ENCODE data around the gene ALX4. TPM values are rescaled to one million over a fixed set of nuclear protein-coding genes. Genes with fewer than 3 reads are reported as not detected.

Gene ALX4
- total and polyA plus RNA-seq, 3 donors from 2014 or later: 0.56 to 1.0 (median 0.58) TPM

DNA sequence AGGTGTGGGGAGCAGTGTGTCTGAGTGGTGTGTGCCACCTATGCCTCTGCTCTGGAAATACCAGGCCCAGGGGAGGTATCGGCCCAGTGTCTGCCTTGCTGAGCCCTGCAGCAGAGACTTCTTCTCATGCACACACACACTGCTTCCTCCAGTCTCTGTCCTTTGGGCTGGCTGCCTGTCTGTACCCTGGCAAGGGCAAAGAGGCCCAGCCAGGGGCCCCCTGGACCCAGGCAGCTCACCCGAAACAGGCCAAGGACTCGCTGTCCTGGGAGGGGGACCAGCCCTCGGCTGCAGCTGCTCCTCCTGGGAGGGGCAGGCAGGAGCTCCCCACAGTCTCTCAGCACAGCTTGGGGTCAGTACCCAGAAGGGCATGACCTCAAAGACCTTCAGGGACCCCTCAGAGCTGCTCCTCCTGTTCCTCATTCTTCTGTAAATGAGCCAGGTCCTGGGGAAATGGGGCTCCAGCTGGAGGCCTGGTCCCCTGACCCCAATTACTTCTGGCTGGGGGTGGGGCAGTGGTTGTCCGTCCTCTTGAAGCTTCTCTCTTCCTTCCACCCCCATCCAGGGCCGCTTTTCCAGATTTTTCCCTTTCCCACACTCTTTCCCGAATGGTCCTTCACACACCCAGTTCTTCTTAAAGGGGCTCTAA is 24.5 kb upstream of the ALX4 start:
- Histone ChIP-seq H3K27ac (no peak overlapping the region), H3K27me3 (no peaks in the 10 kb centered on the region), H3K36me3 (ENCODE audit: low read depth, missing control alignments) (no peaks in the 10 kb centered on the region), H3K9me3 (no peaks in the 10 kb centered on the region), H3K4me1 (no peaks in the 10 kb centered on the region), H3K4me3 (no peak overlapping the region)
- no peak for TF ChIP-seq POLR2A (IDR thresholded peaks at IDR 0.05)
- TF ChIP-seq, protein P1, sequence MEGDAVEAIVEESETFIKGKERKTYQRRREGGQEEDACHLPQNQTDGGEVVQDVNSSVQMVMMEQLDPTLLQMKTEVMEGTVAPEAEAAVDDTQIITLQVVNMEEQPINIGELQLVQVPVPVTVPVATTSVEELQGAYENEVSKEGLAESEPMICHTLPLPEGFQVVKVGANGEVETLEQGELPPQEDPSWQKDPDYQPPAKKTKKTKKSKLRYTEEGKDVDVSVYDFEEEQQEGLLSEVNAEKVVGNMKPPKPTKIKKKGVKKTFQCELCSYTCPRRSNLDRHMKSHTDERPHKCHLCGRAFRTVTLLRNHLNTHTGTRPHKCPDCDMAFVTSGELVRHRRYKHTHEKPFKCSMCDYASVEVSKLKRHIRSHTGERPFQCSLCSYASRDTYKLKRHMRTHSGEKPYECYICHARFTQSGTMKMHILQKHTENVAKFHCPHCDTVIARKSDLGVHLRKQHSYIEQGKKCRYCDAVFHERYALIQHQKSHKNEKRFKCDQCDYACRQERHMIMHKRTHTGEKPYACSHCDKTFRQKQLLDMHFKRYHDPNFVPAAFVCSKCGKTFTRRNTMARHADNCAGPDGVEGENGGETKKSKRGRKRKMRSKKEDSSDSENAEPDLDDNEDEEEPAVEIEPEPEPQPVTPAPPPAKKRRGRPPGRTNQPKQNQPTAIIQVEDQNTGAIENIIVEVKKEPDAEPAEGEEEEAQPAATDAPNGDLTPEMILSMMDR (IDR thresholded peaks at IDR 0.05): no peak
- no peak for DNase-seq
- WGBS, 2 donors: 49 to 54% methylated on average over 4 to 7 of the region's 7 CpGs
- intact Hi-C loops (cut with DNase I; ENCODE audit: low total_unique reads): no loop called here

DNA sequence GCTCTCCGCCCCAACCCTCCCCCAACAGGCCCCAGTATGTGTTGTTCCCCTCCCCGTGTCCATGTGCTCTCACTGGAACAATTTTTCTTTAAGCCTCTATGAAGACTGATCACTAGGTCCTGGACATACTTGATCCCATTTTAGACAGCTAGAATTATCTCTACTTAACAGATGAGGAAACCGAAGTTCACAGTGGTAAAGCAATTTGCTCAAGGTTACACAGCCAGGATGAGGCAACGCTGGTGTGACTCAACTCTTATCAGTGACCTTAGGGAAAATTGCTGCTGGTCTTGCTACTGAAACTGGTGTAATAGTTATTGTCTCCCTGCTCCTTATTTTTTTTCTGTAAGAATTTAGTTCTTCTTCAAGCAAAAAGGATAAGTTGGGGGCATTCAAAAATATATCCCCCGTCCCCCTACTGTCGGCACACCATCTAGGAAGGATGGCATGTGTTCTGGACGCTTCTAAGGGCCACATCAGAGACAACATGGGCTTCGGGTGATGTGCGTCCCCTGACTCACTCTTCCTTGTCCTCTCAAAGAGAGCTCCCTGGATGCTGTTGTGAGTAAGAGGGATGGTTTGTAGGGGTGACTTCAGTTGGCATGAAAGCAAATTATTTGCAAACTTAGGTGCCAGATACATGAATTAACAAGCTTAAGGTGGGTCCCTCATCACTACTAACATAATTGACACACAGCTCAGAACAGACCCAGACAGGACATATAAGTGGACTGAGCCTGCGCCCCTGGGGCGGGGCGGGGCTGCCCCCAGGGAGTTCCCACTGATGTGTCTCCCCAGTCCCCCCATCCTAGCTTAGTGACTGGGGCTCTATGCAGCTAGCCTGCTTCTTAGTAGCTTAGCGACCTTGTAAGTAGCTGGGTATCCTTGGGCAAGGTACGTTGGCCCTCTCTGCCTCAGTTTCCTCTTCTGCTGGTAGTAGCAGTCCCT is 23.6 kb upstream of the ALX4 start:
- intact Hi-C loops (cut with DNase I; ENCODE audit: low total_unique reads): no loop called here
- TF ChIP-seq POLR2A (IDR thresholded peaks at IDR 0.05): no peak
- TF ChIP-seq, protein P1 (IDR thresholded peaks at IDR 0.05): no peak
- Histone ChIP-seq H3K9me3 (no peaks in the 10 kb centered on the region), H3K4me3 (no peak overlapping the region), H3K36me3 (ENCODE audit: low read depth, missing control alignments) (no peaks in the 10 kb centered on the region), H3K27me3 (no peaks in the 10 kb centered on the region), H3K4me1 (no peaks in the 10 kb centered on the region), H3K27ac (no peak overlapping the region)
- 81 to 85% methylated on average over 14 of the region's 14 CpGs for WGBS, 2 donors
- DNase-seq: no peak

GRCh38 chr11:44332665-44333064 is 22.7 kb upstream of the ALX4 start:
- H3K4me3 ChIP-seq: no peak overlapping the region
- WGBS, 2 donors: 66 to 70% methylated on average over 6 of the region's 6 CpGs
- H3K36me3 ChIP-seq (ENCODE audit: low read depth, missing control alignments): no peaks in the 10 kb centered on the region
- intact Hi-C loops (cut with DNase I; ENCODE audit: low total_unique reads): no loop called here
- H3K27me3 ChIP-seq: no peaks in the 10 kb centered on the region
- TF ChIP-seq, protein P1 (IDR thresholded peaks at IDR 0.05): no peak
- TF ChIP-seq POLR2A (IDR thresholded peaks at IDR 0.05): no peak
- H3K4me1 ChIP-seq: no peaks in the 10 kb centered on the region
- no peak for DNase-seq
- H3K27ac ChIP-seq: no peak overlapping the region
- no peaks in the 10 kb centered on the region for H3K9me3 ChIP-seq

GRCh38 chr11:44329472-44330230 is 19.7 kb upstream of the ALX4 start:
- Histone ChIP-seq H3K27ac (no peak overlapping the region), H3K4me1 (no peaks in the 10 kb centered on the region), H3K36me3 (ENCODE audit: low read depth, missing control alignments) (no peaks in the 10 kb centered on the region), H3K4me3 (no peak overlapping the region), H3K9me3 (no peaks in the 10 kb centered on the region), H3K27me3 (no peaks in the 10 kb centered on the region)
- 67 to 77% methylated on average over 8 of the region's 8 CpGs for WGBS, 2 donors
- TF ChIP-seq, protein P1 (IDR thresholded peaks at IDR 0.05): no peak
- TF ChIP-seq POLR2A (IDR thresholded peaks at IDR 0.05): no peak
- no peak for DNase-seq
- intact Hi-C loops (cut with DNase I; ENCODE audit: low total_unique reads): no loop called here

Measured in testis (tissue), 3 donors.